Right hindlimb (tissue), 1 donor: ENCODE measurements around the gene ADAMTS6.
"Not testable (repeated sequence)": the region's sequence is repeated elsewhere in the genome, so short reads cannot be mapped to it uniquely, and the experiment has no call there.

Experiments used
- DNase-seq: peaks from one replicate; pipeline ENCODE4 v3.0.0-alpha.2; 2018

Gene ADAMTS6

DNA sequence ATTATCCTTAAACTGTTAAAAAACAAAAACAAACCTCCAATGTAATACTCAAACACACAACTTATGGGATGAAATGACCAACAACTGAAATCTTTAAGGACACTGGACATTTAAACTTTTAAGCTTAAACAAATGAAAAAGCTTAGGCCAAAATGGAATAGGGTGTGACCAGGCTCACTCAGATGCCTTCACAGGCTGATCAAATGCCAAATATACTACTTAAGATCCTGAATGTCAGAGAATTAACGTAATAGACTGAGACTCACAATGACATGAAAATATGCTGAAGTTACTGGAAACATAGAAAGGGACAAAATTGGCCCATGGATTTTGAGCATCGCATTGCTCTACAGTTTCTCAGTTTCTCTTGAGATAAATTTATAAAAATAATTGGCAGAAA, 286.8 kb downstream of the ADAMTS6 start:
- DNase-seq, result no peak

DNA sequence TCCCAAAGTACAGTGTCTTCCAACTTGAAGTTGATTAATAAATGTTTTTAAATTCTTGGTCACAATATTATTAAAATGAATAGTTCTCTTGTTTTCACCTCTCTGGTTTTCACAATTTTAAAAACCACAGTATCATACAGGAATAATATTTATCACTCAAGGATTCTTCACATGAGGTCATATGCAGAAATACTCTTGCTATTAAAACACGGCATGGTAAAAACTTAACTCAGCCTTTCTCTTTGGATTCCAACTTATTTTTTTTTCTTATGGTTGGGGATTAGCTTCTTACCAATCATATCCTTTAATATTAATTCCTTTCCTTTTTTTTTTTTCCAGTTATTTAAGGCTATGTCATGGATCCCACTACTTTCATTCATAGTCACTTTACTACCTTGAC, 289.4 kb downstream of the ADAMTS6 start:
- DNase-seq, result no peak

DNA sequence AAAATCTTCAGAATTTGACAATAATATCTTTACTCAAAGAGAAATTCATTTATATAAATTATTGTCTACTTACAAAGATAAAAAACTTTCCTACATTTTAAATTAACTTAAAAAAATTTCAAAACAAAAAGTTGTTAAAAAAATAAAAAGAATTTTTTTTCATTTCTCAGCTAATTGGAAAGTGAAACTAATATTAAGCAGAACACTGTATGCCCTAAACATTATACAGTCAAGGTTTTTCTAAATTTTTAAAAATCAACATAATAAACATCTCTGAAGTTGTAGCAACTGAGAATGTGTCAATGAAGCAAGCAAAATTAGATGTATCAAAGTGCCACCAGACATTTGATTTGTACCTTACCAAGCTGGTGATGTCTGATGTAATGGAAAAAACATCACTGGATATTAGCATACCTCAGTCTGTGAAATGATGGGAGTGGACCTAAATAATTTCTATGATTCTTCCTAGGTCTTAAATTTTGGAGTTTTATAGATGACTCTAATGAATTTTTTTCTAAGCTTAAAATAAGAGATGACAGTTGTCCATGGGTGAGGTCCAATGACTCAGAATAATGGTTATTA, 290.1 kb downstream of the ADAMTS6 start:
- no peak for DNase-seq

DNA sequence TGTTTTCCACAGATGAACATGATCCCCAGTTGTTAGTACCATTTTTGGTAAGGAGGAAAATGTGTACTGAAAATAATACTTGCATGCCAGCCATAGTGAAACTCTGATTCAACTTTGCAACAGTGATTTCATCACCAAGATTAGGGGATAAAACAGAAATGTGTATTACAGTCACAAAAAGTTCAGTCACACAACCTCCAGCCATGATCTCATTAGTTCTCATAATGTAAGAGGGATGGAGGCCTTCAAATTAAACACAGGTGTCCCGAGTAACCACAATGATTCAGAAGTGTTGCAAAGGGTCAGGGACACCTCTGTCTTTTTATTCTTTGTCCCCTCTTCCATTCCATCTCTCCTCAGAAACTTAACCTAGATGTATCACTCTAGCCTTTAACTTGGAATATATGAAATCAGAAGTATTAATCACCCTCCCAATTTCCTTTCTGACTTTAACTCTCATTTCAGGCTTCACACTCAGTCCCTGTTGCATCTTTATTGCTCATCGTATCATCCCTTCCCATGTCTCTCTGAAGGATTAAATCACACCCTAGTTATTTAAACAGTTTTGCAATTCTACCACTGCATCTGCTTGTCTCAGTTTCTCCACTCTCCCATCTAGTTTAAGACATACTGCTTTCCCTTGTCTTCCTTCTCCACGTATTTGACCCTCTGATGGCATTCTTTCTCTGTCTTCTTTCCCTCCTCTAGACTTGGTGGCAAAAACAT, 291.2 kb downstream of the ADAMTS6 start:
- DNase-seq, result no peak

DNA sequence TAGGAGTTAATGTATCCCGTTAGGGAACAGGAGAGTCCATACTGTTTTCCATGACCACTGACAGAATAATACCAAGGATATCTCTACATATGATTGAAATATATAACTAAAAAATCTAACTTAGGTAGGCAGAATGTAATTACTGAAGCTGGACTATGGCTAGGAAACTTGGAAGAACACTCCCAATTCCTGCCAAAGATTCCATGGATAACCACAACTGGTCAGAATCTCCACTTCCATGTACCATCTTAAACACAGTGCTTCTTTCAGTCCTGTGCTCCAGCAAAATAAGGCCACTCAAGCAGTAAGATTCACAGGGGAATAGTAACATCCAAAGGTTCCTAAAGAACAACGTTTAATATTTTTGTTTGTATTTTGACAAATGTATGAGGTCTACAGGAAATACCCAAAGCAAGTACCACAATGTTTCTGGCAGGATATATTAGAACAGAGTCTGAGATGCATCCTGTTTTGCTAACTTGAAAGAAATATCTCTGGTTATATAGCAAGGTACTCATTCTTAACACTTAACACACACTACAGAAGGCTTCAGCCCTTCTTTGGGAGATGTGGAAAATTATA, 295.0 kb downstream of the ADAMTS6 start:
- DNase-seq, result no peak

DNA sequence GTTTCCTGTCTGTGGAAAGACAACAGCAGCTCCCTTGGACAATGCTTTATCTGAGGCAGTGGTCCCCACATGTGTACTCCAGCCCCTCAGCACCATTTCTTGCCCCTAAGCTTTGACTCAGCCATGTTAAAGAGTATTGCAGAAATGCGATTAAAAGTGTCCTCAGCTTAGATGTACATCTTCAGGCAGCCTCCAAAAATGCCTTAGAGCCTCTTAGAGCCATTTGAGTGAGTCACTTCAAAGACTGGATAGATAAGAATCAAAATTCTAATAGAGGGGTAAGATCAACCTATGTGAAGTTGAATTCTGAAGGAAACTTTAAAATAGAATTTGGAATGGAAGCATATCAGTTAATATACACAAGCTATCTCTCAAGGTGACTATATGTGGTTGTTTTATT, 296.3 kb downstream of the ADAMTS6 start:
- DNase-seq, result no peak

DNA sequence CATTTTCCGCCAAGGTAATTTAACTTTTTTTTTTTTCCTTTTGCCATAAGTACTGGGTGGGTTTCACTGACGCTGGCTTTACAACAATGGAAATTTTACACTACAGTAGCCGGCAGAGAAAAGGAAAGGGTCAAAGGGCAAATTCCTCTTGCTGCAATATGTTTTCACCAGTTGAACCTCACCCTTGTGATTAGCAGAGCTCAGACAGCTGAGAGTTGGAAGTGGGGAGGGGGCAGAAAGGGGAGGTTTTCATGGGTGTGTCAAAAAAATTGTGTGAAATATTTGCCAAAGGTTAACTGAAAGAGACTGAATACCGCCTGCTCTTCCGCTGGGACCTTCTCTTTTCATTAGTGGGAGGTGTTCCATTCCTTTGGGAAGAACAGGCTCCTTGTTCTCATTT, 296.9 kb downstream of the ADAMTS6 start:
- no peak for DNase-seq

DNA sequence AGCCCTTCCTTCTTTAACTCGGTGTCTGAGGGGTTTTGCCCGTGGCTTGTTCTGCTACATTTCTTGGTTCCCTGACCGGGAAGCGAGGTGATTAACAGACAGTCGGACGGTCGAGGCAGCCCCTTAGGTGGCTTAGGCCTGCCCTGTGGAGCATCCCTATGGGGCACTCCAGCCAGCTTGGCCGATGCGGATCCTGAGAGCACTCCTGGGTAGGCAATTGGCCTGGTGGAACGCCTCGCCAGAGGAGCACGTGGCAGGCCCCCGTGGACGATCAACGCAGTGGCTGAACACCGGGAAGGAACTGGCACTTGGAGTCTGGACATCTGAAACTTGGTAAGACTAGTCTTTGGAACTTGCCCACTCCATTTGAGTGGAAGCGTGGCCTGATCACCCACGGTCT, 307.5 kb downstream of the ADAMTS6 start:
- not testable (repeated sequence) for DNase-seq

DNA sequence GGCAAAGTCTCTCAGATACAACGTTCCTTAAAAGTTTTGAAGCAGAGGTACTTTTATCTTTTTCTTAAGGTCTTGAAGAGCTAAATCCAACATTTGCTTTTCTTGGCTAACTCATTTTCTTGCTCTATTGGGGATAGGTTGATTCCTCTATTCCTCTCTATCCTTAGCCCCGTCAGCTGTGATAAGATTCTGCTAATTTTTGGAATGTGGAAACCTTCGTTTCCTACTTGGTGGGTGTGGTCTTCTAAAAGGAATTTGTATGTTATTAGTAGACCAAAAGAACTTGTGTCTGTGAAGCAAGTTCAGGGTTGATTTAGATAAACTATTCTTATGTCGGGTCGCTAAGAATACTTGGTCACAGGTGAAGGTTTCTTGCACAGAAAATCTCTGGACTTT, 308.6 kb downstream of the ADAMTS6 start:
- DNase-seq, result no peak

DNA sequence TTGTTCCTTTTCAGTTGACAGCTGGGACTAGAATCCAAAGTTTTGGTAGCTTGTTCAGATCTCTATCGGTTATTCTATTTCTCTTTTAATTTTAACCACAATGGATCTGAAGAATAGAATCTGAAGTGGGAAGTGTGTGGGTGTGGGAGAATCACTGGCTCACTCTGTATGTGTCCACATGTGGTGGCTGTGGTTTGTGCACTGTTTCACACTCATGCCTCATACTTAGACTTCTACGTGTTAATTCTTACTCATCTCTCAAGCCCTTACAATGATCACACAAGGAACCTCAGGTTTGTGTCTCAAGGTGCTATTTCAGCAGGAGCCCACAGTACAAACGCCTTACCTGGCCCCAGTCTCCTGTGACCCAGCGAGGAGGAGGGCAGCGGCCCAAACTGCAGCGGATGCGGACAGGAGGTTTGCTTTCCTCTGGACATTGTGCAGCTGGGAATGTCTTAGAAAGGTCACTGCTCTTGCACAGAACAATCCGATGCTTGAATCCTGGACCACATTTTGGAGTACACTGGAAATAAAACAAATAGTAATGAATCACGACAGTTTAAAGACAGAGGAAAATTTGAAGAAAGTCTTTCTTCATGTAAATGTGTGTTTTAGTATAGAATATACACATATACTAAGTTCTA, 309.1 kb downstream of the ADAMTS6 start:
- DNase-seq, result no peak

DNA sequence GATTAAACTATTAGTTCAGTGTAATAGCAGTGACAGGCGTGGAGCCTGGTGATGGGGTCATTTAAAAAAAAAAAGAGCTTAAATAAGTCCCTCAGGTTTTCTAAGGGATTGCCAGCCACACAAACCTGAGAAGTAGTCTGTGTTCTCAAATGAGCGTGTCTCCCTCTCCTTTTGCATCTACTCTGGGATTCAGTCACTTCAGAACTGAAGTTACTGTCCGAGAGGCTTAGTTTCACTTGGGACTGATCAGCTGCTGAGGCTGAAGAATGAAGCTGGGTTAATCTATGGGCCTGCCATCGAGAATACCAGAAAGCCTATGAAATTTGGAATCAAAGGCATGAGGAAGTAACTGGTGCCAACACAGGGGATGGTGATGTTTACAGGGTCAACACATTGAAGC, 310.1 kb downstream of the ADAMTS6 start:
- DNase-seq, result no peak

DNA sequence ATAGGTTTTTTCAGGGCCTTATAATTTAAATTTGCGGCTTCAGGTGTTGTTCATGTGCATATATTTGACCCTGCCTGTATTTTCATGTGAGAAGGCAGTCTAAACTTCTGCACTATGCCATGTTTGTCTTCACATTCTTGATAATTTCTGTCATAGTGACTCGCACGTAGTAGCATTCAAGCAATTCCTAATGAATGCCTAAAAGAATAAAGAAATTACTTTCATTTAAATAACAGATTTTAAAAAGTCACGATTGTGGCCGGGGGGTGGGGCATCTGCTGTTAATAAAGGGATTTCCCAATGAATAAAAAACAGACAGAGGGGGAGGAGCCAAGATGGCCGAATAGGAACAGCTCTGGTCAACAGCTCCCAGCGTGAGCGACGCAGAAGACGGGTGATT, 318.0 kb downstream of the ADAMTS6 start:
- no peak for DNase-seq

DNA sequence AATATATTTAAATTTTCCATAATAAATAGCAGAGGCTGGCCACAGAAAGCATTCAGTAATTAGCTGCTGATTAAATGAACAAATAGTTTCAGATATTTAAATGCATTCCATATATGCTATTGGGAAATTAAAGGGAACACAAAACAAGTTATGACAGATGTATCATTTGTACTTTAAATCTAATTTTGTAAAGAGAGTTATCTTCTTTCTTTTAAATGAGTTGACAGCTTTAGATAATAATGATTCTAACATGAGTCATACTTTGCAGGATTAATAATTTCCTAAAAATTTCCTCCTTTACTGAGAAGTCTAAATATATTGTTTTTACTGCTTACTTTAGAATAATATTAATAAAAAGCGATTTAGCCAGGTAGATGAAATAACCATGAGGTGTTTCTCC, 320.1 kb downstream of the ADAMTS6 start:
- DNase-seq, result no peak

DNA sequence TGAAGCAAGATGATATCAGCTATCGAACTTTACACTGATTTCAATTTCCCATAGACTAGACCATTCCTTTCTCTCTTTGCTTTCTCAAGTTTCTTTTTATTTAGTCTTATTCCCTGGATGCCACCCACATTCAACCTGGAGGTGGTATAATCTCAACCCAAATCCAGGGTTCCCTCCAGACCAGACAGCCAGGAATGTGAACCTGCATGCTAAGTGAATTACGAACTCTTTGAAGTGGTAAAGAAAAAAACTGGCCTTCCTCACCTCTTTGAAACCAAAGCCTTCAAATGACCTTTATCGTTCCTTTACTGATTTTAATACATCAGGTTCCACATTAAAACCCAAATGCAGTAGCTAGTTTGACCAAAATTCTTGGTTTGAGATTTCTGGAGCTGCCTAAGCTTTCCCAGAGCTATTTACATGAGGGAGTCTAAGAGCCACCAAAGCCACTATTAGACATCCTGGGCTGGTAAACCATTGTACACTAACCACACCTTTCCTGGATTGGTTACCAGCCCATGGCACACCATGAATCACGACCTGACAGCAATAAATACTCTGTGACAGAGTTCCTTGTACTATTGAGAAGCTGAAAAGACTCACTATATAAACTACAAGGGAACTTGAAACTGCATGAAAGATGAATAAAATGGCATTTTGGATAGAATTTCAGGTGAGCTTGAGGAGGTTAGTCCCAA, 323.7 kb downstream of the ADAMTS6 start:
- DNase-seq, result no peak

DNA sequence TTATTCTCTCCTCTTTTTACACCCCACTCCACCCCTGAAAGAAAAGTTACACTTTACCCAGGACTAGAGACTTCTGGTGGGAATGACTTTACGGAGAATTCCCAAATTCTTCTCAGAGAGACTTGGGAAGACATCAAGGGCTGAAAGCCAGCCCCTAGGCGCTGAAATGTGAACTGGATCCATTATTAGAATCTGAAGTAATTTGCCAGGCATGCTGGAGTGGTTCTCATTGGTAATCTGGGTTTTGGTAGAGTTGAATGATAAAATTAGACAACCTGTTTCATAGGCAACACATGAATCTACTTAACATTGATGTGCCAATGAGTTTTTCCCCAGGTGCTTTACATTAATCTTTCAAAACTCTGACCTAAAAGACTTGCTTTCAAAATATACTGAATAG, 324.8 kb downstream of the ADAMTS6 start:
- DNase-seq, result no peak

DNA sequence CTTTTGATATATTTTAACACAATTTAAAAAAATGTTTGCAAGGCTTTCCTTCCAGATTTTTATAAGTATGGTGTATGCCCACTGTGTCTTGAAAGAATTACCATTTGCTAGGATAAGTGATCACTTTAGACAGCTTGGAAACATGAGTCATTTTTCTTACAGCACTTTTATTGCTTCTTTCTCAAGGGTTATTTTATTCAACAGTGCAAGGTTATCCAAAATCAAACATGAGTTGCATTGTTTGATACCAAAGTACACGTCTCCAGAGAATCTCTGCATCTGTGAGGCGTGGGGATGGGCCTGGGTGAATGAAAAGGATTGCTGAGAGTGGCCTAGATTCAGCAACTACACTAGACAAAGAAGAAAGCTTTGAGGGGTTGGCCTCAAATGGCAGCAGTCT, 329.6 kb downstream of the ADAMTS6 start:
- DNase-seq, result no peak

DNA sequence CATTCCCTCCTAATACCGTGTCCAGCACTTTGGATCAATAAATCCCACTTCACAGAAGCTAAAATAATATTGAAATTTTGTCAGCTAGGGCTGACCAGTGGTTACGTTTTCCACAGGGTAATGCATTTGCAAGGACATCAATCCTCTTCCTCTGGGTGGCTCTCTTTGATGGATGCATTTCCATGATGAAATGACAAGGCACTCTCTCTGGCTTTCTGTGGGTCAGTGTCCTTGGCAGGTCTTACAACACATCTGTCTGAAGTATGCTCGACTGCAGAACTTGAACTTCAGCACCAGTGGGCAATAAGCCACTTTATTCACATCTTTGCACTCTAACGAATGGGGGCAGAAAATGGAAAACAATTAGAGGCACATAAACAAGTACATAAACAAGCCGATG, 330.1 kb downstream of the ADAMTS6 start:
- no peak for DNase-seq

DNA sequence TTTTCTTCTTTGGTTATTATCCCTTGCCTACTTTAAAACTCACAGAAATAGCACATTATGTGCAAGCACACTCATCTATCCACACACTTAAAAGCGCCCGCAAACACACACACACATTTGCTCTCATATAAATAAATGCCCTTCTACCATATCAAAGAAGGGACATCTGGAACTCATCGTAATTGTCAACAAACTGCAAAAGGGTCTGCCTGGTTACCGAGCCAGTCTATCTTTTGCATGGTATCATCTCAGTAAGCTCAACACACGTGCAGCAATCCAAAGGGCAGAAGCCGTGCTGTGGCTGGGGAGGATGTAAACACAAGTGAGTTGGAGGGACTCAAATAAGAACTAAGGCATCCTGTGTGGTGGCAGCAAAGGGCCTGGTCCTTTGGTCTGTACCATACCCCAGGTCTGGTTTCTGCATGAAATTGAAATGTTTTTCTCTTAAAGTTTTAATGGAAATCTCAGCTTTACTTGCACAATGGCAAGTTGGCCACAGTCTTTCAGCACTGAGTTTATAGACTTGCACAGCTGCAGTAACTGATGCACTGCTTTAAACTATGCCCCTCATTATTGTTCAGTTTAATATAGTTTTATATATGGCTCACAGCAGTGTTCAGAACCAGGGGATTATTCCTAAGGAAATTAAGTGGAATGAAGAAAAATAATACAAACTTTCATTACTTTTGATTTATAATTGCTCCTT, 331.0 kb downstream of the ADAMTS6 start:
- DNase-seq, result no peak

DNA sequence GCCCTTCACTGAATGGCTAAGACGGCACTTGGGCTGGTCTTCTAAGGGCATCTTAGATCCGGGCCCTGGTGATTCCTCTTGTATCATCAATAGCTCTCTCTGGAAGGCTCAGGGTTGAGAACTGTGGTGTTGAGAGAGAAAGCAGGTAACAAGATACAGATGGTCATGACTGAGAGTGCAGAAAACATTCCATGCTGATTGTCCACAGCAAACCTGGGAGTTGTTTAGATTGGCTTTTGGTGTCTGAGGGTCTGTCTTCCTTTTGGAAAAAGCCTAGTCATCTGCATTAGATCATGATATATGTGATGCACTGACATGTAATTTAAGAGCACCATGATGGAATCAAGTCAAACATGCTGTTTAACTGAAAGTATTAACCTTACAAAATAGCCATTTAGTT, 331.9 kb downstream of the ADAMTS6 start:
- no peak for DNase-seq

DNA sequence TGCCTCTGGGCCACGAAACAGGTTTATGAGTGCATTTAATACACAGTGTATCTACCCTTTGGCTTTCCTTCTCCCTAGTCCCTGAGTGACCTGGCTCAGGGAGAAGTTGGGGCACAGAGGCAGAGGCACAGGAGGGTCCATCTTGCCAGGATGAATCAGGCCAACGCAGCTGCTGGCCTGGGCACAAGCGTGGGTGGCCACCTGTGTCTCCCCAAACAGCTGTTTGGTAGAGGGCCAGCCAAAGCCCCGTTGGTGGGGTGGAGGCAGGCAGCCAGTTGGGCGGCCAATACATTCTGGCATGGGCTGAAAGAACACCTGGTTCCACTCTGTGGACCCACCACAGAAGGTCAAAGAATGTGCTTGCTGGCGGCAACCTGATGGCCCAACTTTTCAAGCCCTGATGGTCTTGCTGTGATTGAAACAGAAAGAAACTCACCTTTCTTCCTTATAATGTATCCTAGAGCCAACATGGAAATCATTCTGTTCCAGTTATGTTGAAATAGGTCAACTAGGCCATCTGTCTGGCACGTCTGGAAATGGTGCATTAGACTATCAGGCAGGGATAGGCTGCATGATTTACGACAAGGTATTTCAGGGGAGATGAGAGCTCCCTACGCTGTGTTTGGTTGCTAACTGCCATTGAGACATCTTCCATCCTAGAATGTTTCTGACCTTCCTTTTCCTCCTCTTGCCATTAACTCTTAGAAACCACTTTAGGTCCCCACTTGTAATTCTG, 337.4 kb downstream of the ADAMTS6 start:
- DNase-seq, result no peak

DNA sequence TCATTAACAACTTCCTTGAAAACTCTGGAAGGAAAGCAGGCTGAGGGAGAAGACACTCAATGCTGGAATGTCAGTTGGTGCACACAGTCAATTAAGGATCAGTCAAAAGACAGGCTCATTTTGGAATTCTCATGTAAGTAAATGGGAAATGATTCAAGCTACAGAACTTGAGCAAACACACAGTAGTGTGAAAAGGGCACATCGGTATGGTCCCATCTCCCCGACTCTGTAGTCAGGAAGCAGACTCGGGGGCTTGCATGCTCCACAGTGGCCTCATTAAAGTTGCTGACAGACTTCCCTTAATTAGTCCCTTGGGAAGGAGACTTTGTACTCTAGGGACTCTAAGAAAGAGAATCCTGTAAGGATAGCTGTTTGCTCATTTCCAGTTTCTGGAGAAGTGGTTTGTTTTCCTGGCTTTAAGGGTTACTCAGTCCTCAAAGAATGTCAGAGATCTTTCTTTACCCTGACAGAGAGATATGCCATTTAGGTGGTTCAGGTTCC, 339.2 kb downstream of the ADAMTS6 start:
- DNase-seq, result no peak

DNA sequence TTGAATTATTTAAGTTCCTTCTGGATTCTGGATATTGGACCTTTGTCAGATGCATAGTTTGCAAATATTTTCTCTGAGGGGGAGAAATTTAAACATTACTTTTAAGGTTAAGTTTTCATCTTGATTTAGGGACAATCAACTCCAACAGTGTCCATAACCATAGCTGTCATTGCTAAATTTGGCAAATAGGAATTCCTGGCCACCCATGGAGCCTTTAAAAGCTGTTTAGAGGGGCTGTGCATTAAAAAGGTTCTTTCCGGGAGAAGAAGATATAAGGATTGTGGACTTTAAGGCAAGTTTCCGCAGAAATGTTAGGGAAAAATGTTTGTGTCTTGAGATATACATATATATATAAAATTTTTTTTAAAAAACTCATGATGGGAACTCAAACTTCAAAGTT, 339.7 kb downstream of the ADAMTS6 start:
- DNase-seq, result no peak
